GM19463 (cell line): Measurements from ENCODE around the gene PADI1.

Source experiments
- ATAC-seq: cut with Tn5 transposase; IDR thresholded peaks from one replicate; pipeline ENCODE4 v1.9.1; 2021; ENCODE audit warnings: mild to moderate bottlenecking, moderate library complexity; ENCODE audit not compliant: unreplicated experiment

Gene PADI1

GRCh38 chr1:17270891-17271765 lies 66.2 kb downstream of the PADI1 start:
- no peak for ATAC-seq

- ATAC-seq, result no peak
Observed at GRCh38 chr1:17272066-17272465, 67.1 kb downstream of the PADI1 start.

- ATAC-seq, result no peak
Observed at GRCh38 chr1:17272646-17273045, 67.7 kb downstream of the PADI1 start.

GRCh38 chr1:17273096-17273495 lies 68.2 kb downstream of the PADI1 start:
- ATAC-seq, result no peak

- no peak for ATAC-seq
Observed at GRCh38 chr1:17274186-17275170, 69.5 kb downstream of the PADI1 start.

GRCh38 chr1:17276568-17276967 lies 71.6 kb downstream of the PADI1 start:
- no peak for ATAC-seq

- ATAC-seq, result no peak
Observed at GRCh38 chr1:17277511-17278159, 72.7 kb downstream of the PADI1 start.

- no peak for ATAC-seq
Observed at GRCh38 chr1:17278996-17279830, 74.3 kb downstream of the PADI1 start.

- no peak for ATAC-seq
Observed at GRCh38 chr1:17280436-17280835, 75.5 kb downstream of the PADI1 start.

- ATAC-seq, result no peak
Observed at GRCh38 chr1:17280894-17281293, 76.0 kb downstream of the PADI1 start.

- no peak for ATAC-seq
Observed at GRCh38 chr1:17281775-17282181, 76.8 kb downstream of the PADI1 start.

GRCh38 chr1:17282836-17283235 lies 77.9 kb downstream of the PADI1 start:
- ATAC-seq, result no peak

- no peak for ATAC-seq
Observed at GRCh38 chr1:17286646-17287045, 81.7 kb downstream of the PADI1 start.

- ATAC-seq, result no peak
Observed at GRCh38 chr1:17287130-17287776, 82.3 kb downstream of the PADI1 start.

GRCh38 chr1:17289721-17290120 lies 84.8 kb downstream of the PADI1 start:
- no peak for ATAC-seq

GRCh38 chr1:17290553-17290952 lies 85.6 kb downstream of the PADI1 start:
- no peak for ATAC-seq

- ATAC-seq, result no peak
Observed at GRCh38 chr1:17292299-17293160, 87.6 kb downstream of the PADI1 start.

GRCh38 chr1:17293681-17294425 lies 88.9 kb downstream of the PADI1 start:
- ATAC-seq, result no peak
